Measurements from ENCODE around the gene COPS7A. TPM values are rescaled to one million over a fixed set of nuclear protein-coding genes. Genes with fewer than 3 reads are reported as not detected.
A peak's percentile ranks its signal among the peaks of the same experiment; 100 is the strongest.
"Not testable (repeated sequence)": the region's sequence is repeated elsewhere in the genome, so short reads cannot be mapped to it uniquely, and the experiment has no call there.

COPS7A gene
- total RNA-seq, 1 donor from 2014 or later, result 70.4 TPM

GRCh38 chr12:6742834-6743233, 19.0 kb downstream of the COPS7A start:
- intact Hi-C loops (cut with DNase I), result no loop called here
- DNase-seq (no peak), ATAC-seq (ENCODE audit: poor library complexity) (no peak)

GRCh38 chr12:6743300-6743699, 19.5 kb downstream of the COPS7A start:
- intact Hi-C loops (cut with DNase I); ATAC-seq (ENCODE audit: poor library complexity); DNase-seq: not testable (repeated sequence)

DNA sequence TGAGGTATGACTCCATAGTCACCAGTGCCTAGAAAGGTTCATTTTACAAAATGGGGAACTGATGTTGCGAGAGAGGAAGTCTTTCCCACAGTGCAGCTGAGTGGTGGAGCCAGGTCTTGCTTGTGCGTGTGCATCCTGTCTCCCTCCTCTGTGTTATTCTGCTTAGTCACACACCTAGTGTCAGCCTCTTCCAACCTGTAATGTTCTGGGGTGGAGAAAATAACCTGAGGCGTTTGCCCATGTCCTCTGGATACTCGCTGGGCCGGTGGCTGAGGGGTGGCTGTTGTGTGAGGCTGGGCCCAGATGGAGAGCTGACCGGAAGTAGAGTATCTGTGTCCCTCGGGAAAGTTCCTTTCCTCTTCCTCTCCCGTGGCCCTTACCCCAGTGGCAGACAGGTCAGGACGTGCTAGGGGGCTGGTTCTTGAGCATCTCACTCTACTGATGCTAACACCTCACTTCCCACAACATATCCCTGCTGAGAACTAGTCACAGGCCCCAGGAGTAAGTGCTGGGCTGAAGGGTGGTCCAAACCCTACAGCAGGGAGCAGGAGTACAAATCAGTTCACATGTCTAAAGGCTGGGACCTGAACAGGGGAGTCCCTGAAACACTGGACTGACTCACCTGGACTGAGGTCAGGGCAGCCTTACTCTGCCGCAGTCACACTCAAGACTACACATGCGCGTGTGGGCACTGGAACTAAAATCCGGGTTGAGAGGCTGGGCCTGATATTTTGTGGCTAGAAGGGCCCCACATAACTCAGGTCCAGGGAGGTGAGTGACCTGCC, 22.1 kb downstream of the COPS7A start:
- peak; percentile 50 for ATAC-seq (ENCODE audit: poor library complexity)
- intact Hi-C loops (cut with DNase I), result no loop called here
- no peak for DNase-seq

GRCh38 chr12:6747216-6747615, 23.4 kb downstream of the COPS7A start:
- intact Hi-C loops (cut with DNase I), result no loop called here
- no peak for ATAC-seq (ENCODE audit: poor library complexity)
- DNase-seq, result no peak

GRCh38 chr12:6748761-6749160, 24.9 kb downstream of the COPS7A start:
- intact Hi-C loops (cut with DNase I), result no loop called here
- no peak for DNase-seq
- no peak for ATAC-seq (ENCODE audit: poor library complexity)

DNA sequence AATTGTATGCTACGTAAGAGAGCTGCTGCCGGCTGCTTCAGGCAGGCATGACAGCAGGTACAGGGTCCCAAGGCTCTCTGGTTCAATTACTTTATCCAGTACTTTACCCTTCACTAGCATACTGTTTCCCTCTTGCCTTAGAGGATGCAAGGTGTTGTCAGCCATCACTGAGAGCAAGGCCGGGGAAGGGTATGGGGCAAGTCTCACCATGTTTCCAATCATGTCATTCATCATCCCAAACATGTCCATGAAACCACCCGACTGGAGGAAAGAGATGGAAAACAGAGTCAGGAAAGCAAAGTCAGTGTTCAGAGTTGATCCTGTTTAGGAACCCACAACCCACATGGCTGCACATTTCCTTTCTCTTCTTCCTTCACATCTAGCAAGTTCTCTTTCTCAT, 26.7 kb downstream of the COPS7A start:
- ATAC-seq (ENCODE audit: poor library complexity), result no peak
- no peak for DNase-seq
- intact Hi-C loops (cut with DNase I), result loop anchor here (5.0 kb wide), 1 partner anchor 77 kb away; the partner anchor contains the start of gene P3H3

DNA sequence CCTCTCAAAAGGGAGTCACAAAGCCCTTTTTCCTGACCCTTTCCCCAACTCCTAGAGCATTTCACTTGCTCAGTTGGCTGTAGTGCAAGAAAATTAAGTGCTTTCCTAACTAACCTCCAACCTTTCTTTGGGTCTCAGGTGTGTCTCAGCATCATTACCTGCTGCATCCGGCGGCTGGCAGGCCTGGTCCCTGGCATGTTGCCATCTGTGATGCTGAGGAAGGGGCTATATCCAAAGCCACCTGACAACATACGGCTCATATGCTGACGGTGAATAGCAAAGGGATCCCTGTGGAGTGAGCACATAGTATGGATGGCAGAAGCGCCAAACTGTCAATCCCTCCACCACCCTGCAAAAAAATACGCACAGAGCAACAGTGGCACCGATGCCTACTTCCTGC, 27.9 kb downstream of the COPS7A start:
- no peak for DNase-seq
- ATAC-seq (ENCODE audit: poor library complexity), result no peak
- intact Hi-C loops (cut with DNase I), result loop anchor here (2.0 to 5.0 kb wide), 2 partner anchors 27 to 76 kb away; partner anchors contain the start of gene P3H3

- no peak for DNase-seq
- intact Hi-C loops (cut with DNase I), result loop anchor here (2.0 to 5.0 kb wide), 2 partner anchors 26 to 75 kb away; partner anchors contain the start of gene P3H3
- ATAC-seq (ENCODE audit: poor library complexity), result peak; percentile 25
Observed at GRCh38 chr12:6752167-6752920, 28.5 kb downstream of the COPS7A start.

DNA sequence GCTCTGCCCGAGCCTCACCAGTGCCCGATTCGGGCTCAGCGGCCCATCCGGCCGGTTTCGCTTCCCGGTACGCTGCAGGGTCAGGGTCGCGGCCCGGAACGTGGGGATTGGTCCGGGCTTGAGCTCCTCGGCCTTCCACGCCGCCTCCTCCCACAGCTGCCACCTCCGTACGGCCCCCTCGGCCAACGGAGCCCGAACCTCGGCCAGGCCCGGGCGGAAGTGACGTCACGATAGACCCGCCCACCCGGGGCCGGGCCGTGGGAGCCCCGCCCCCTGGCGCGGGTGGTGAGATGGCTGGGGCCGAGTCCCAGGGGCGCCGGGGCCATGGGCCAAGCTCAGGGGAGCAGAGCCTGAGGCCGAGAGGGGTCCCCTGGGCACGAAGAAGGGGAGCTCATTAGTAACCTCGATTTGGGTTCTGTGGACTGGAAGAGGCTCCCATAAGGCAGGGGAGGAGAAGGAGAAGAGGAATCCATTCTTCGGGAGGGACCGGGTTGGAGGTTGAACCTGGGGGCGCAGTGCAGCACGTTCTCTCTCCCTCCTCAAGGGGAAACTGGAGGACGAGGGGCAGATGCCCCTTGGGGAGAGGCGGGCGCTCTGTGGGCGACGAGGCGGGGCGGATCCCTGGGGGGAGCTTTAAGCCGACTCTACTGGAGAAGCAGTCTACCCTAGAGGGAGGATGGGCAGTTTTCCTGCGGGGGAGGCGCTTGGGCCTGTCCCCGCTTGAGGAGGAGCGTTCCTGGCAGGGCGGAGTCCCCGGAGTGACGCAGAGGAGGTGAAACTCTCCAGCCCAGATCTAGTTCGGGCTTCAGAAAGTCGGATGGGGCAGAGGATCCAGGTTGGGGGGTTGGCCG, 29.3 kb downstream of the COPS7A start, which contains the start of gene MLF2:
TSS of gene MLF2 (minus strand) at position 221 of the 851 bp plus-strand sequence. CDS start 807 bp downstream, outside the sequence.
- peak; percentile 96 for ATAC-seq (ENCODE audit: poor library complexity)
- DNase-seq, result peak; percentile 99
- intact Hi-C loops (cut with DNase I), result loop anchor here (2.0 to 5.0 kb wide), 2 partner anchors 26 to 74 kb away; partner anchors contain the start of gene P3H3

GRCh38 chr12:6753772-6754356, 30.0 kb downstream of the COPS7A start:
- intact Hi-C loops (cut with DNase I), result loop anchor here (2.0 to 5.0 kb wide), 2 partner anchors 25 to 73 kb away; partner anchors contain the start of gene P3H3
- ATAC-seq (ENCODE audit: poor library complexity) (no peak), DNase-seq (no peak)

GRCh38 chr12:6754411-6754810, 30.6 kb downstream of the COPS7A start:
- intact Hi-C loops (cut with DNase I), result loop anchor here (5.0 kb wide), 1 partner anchor 73 kb away; the partner anchor contains the start of gene P3H3
- no peak for DNase-seq
- no peak for ATAC-seq (ENCODE audit: poor library complexity)

GRCh38 chr12:6757028-6757690, 33.3 kb downstream of the COPS7A start:
- intact Hi-C loops (cut with DNase I), result no loop called here
- DNase-seq (no peak), ATAC-seq (ENCODE audit: poor library complexity) (no peak)

DNA sequence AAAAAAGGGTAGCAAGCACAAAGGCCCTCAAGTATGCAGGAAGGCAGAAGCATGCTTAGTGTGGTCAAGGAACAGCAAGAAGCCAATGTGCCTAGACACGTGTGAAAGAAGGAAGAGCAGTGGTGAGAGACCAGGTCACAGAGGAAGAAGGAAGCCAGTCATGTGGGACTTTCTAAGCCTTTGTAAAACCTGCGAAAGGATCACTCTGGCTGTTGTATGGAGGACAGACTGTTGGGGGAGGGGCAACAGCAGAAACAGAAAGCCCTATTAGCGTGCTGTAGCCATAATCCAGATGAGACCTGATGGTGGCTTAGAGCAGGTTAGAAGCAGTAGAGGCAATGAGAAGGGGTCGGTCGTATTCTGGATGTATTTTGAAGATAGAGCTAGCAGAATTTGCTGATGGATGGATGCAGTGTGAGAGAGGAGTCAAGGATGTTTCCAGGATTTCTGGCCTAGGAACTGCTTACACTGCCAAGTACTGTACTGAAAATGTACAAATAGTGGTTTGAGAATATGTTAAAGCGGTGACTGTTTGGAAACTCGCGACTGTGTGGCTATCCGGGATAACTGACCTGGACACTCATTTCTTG, 34.8 kb downstream of the COPS7A start:
- intact Hi-C loops (cut with DNase I), result no loop called here
- DNase-seq (no peak), ATAC-seq (ENCODE audit: poor library complexity) (no peak)

DNA sequence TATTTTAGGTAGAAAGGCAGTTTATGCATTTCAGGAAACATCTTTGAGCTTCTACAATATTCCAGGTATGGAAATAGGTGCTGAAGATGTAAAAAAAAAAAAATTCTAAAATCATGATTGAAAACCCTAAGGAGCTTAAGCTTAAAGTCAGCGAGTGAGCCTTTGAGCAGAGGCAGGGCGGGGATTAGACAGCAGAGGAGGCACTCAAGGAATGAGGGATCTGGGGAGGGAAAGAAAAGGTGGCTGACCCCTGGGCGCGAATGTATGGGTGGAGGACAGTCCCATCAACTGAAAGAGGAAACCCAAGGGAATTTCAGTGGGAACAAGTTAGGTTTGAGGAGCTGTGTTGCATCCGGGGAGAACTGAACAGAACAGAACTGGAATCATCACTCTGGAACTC, 35.9 kb downstream of the COPS7A start:
- DNase-seq, result no peak
- ATAC-seq (ENCODE audit: poor library complexity), result no peak
- intact Hi-C loops (cut with DNase I), result no loop called here

- DNase-seq (no peak), ATAC-seq (ENCODE audit: poor library complexity) (no peak)
- intact Hi-C loops (cut with DNase I), result no loop called here
Observed at GRCh38 chr12:6763380-6763779, 39.5 kb downstream of the COPS7A start.

- ATAC-seq (ENCODE audit: poor library complexity), result peak; percentile 84
- intact Hi-C loops (cut with DNase I), result no loop called here
- peak; percentile 95 for DNase-seq
Observed at GRCh38 chr12:6764011-6764828, 40.4 kb downstream of the COPS7A start.

Measured in Right ventricle myocardium superior (tissue), 1 donor.